Astrocyte (in vitro differentiated cells and primary cell): ENCODE results near the gene TAS2R40.

ENCODE experiments used
- EZH2 ChIP-seq: IDR thresholded peaks from 2 replicates; pipeline ENCODE4 v1.6.1; 2012; ENCODE audit warnings: mild to moderate bottlenecking, low read length, inconsistent platforms; ENCODE audit not compliant: insufficient read depth
- TF ChIP-seq, protein P1 (sequence below): IDR thresholded peaks from 2 replicates; pipeline ENCODE4 v1.5.1; 2011; ENCODE audit warnings: low read depth, mild to moderate bottlenecking, inconsistent platforms, low read length, moderate library complexity; ENCODE audit not compliant: insufficient read depth

DNA sequence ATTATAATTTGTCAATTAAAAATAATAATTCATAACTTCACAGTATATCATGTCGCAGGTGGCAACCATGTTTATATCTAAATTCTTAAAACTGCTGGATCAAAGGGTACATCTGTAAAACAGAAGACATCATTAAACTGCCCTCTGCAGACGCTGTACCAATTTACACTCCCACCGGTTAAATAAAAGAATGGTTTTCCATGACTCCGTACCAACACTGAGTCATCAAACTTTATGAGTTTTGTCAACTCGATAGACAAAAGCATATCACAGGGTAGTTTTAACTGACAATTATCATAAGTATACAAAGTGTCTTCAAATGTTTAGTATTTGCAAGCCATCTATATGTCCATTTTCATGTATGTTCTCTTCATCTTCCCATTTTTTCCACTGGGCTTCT is 35.7 kb downstream of the TAS2R40 start:
- TF ChIP-seq, protein P1, sequence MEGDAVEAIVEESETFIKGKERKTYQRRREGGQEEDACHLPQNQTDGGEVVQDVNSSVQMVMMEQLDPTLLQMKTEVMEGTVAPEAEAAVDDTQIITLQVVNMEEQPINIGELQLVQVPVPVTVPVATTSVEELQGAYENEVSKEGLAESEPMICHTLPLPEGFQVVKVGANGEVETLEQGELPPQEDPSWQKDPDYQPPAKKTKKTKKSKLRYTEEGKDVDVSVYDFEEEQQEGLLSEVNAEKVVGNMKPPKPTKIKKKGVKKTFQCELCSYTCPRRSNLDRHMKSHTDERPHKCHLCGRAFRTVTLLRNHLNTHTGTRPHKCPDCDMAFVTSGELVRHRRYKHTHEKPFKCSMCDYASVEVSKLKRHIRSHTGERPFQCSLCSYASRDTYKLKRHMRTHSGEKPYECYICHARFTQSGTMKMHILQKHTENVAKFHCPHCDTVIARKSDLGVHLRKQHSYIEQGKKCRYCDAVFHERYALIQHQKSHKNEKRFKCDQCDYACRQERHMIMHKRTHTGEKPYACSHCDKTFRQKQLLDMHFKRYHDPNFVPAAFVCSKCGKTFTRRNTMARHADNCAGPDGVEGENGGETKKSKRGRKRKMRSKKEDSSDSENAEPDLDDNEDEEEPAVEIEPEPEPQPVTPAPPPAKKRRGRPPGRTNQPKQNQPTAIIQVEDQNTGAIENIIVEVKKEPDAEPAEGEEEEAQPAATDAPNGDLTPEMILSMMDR: no peak
- TF ChIP-seq EZH2: no peak
